Stimulated activated CD4-positive, alpha-beta T cell treated with anti-CD3 and anti-CD28 coated beads, Interleukin-1b, Interleukin-23, amount 100 ng/mL, for 48 hours (primary cell): ENCODE data around the gene FEM1B.

Experiments used
- DNase-seq: peaks from one replicate; pipeline ENCODE4 v3.0.0-alpha.2; 2020

FEM1B gene

DNA sequence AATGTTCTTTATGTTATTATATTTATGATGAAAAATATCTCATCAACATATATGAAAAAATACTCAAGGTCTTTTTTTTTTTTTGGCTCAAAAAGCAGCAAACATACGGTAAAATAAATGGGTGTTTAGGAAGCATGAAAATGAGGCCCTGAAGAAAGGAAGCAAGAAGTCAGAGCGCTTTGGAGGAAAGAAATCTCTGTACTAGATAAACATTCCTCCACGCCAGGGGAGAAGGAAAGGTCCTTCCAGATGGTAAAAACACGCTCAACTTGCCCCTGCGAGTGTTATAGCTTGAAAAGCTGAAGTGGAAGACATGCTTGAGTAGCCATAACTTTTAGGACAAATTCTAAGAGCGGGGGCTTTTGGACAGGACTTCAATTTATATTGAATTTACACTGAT is 52.9 kb downstream of the FEM1B start:
- DNase-seq, result no peak

DNA sequence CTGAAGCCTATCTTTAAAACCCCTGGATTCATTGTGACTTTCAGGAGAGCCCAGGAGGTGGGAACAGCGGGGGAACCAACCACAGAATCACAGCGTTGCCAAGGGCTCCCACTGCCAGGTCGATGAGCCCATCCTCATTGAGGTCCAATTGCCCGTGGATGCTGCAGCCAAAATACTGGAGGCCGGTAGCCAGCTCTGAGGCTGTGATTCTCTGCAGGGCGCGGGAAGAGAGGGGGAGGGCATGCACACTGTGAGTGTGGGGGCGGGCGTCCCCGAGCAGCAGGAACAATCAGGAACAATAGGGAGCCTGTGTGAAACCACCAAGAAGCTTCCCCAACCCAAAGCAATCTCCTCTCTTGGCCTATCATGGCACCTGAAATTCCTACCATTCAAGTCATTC is 53.4 kb downstream of the FEM1B start:
- no peak for DNase-seq

DNA sequence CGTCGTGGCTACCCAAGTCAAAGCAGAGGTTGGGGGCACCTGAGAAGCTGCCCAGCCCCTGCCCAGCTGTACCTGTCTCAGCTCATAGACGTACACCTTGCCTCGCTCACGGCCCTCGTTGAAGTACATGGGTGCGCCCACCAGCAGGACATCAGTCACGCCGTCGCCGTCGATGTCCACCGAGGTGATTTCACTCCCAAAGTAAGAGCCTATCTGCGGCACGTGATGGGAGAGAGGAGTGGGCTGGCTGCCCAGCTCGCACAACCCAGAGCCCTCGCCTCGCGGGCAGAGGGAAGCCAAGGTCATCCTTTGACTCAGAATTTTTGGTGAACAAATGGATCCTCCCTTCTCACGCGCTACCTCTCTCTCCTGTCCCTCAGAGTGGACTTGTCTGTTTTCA is 54.7 kb downstream of the FEM1B start:
- no peak for DNase-seq

DNA sequence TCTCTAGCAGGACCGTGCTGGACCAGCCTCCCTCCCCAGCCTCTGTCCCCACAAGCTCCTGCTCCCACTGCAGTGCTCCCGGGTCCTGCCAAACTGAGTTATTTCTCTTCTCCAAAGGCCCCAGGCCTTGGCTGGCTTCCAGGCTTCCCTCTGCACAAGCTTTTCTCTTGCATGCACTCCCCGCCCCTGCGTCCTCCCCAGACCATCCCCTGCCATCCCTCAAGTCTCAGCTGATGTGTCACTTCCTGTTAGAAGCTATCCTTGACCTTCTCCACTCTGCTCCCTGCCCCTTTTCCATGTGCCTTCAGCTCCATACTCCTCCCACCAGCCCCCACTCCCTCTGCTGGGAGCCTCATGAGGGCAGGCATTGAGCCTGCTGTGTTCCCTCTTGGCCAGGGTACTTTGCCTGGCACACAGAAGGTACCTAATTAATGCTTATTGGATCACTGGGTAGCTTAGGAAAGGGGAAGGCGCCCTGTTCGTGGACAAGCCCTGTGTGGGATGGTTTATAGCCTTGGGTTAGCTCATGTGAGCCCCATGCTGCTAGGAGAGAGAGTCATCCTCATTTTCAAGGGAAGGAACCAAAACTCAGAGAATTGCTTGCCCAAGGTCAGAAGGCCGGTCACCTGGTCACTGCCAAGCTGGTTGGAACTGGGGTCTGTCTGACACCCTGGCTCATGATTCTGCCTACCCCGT is 56.4 kb downstream of the FEM1B start:
- DNase-seq, result no peak

DNA sequence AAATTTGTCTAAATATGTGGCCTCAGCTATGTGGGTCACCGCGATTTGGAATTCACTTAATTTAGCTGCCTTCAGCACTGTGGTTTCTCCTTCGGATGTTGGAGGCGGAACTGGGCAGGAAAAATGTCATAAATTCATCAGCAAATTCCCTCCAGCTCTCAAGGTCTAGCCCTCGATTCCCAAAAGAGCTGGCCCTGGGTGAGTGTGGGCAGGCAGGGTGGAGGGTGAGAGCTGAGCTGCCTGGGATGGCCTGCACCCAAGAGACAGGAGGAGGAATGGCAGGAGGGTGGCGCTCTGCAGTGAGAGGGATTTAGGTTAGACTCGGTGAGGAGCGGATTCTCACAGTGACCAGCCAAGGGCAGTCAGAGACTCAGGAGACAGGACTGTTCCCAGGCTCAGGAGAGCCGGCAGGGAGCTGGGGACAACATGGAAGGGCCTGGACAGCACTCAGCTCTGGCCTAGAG is 57.1 kb downstream of the FEM1B start:
- no peak for DNase-seq

DNA sequence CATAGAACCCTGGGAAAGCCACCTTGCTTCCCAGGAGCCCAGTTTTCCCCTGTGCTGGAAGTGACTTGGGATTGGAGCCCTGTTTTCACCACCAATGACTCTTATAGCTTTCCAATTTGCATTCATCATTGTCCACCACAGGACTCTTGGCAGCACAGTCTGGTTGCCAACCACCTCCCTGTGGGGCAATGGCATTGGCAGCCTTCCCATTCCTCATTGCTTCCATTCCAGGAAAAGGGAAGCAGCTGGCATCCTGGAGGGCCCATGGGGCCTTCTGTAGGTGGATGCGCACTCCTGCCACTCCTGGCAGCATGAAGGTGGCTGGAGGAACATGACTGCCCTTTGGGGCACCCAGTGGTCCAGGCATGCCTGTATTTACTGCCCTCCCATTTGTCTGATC is 57.7 kb downstream of the FEM1B start:
- no peak for DNase-seq

DNA sequence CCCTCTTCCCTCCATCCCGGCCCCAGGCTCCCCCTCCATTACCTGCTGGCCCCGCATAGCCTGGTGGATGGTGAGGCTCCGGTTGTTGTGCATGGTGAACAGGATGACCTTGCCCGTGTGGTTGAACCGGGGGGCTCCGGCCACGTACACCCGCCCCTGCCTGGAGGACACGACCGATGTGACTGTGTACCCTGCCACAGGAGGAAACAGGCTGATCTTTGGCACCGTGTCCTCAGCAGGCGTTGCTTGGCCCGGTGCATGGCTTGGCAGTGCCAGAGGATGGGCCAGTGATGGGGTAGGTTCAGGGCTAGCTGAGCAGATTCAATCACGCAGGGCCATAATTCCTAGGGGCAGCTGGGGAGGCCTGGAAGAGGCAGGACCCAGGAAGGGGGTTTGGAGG is 58.1 kb downstream of the FEM1B start:
- no peak for DNase-seq

DNA sequence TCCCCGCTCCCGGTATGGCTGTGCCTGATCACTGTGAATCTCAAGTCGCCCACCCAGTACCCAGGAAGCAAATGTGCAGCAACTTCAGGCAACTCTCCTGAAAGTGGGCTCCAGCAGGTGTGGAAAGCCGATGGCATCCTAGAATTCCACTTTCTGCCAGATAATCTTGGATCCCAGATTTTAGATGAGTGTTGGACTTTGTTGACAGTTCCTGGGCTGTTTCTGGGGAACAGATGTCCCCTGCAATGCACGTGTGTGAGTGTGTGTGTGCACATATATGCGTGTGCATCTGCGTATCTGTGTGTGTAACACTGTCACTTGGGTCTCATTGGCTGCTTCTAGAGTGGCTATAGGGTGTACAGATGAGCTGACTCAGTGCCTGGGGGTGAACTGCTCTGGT is 59.0 kb downstream of the FEM1B start:
- no peak for DNase-seq

DNA sequence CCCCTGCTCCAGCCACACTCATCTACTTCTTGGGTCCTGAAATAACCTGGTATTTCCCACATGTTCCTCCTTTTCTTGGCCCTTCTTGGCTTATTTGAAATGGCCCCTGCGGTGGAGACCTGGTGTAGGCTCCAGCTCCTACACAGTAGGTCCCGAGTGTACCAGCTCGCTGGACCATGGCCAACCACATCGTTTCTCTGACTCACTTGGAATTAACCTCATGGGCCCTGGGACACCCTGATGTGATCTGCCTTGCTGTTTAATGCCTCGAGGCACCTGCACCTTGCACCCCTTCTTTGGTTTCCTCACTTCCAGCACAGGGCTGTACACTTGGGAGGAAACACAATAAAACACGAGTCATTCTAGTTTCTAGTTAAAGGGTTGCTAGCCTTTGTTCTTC is 60.3 kb downstream of the FEM1B start:
- no peak for DNase-seq

DNA sequence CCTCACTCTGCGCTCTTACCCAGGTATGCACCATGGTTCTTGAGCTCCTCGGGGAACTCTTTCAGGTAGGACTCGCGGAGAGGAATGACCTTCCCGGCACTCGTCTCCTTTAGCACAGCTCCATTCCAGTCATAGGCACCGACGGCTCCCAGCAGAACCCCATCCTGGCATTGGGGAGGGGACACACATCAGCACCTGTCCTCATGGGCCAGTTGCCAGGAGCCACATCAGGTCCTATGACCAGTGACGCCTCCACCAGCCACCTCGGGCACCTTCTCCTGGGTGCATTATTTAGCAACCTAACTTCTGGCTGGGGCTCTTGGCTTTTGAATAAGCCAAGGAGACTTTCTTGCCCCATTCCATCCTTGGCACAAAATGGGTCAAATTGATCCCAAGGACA is 61.9 kb downstream of the FEM1B start:
- DNase-seq, result no peak

DNA sequence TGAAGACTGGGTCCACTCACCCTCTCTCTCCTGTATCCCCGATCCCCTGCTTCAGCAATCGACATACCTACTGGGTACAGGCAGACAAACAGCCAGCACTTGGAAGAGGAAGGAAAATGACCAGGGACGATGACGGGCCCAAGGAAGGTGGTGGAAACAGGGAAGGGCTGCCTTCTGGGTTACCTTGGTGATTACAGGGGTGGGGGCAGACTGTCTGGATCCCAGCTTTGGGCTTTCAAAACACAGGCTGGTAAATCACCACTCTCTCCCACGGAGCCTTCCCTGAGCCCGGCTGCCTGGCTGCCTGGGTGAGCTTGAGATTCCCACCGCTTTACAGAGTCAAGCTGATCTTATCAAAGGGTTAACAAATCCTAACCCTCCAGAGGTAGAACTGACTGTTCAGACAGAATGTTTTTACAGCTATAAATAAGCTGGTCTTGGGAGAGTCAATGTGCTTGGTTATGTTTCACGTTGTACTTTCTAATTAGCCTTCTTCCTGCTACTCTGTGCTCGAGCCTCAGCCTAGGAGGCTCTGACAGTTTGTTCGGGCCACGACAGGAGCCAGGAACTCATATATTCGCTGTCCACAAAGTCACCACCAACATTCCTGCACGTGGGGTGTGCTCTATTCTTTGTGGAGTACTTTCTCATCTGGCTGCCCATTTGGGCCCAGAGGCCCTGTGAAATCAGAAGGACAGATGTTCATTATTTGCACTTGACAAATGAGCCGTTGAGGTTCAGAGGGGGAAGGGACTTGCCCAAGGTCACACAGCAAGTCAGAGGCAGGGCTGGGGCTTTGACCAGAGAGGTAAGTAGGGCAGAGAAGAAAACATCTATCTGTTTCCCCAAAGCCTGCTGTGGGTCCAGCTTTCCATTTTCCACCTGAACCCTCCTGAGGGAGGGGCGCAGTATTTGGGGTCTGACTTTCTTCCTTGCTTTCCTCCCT is 63.5 kb downstream of the FEM1B start:
- DNase-seq, result no peak

DNA sequence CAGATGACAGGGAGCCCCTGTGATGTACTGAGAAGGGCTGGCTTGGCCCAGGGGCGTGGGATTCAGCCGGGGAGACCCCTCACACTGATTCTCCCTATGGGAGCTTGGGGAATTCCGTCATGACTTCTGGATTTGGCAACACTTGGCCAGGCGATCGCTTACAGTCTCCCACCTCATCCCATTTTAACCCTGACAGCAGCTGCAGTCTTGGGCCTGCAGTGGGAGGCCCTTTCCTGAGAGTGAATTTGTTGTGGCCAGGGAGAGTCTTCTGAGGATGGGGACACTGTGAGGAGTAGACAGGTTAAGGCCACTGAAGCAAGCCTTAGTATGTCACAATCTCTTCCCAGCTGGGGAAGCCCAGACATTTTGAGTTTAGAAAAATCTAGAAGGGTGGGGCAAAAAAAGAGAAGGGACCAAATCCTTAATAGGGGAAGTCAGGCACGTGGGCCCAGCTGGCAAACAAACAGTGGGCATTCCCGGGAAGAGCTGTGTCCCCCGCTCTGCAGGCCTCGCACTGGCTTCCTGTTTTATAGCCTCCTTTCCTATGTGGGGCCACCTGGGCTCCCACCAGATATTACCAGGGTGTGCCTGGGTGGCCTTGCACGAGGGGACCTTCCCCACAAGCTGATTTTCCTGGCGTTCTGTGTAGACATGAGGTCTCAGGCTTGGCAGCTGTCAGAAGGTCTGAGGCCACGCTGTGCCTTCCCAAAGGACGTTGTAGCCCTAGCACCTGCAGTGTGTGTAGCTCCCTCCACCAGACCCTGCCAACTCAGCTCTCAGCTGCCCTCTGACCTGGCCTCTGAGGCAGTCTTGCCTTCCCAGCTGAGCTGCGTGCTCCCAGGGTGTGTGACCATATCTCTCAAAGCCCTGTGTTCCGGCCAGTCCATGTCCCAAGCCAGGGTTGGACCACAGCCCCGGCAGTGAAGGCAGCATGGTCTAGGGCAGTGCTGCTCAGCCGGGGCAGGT is 64.5 kb downstream of the FEM1B start:
- DNase-seq, result no peak

DNA sequence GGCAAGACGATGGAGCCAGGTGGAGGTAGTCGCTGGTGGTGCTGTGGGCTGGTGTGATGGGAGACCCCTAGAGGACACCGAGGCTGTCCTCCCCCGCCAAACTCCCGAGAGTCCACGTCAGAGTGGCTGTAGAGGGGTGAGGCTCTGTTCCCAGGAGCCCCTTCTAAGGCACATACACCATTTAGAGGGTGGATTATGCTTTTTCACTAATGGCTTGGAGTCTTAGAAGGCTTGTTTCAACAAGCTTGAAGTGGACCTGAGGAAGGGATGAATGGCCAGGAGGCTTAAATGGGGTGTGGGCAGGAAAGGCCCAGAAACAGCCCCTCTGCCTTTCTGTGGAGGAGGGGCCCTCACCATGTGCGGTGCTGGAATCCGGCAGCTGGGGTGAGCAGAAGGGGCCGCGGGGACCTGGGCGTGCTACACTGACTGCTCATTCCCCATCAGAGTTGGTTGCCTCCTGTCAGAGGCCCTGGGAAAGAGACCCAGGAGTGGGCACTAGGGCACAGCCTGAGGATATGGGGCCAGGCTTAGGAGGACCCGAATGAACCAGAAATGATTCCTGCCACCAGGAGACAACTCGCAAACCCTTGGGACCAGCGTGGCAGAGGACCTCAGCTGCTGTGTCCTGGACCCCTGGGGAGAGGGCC is 66.2 kb downstream of the FEM1B start:
- no peak for DNase-seq

DNA sequence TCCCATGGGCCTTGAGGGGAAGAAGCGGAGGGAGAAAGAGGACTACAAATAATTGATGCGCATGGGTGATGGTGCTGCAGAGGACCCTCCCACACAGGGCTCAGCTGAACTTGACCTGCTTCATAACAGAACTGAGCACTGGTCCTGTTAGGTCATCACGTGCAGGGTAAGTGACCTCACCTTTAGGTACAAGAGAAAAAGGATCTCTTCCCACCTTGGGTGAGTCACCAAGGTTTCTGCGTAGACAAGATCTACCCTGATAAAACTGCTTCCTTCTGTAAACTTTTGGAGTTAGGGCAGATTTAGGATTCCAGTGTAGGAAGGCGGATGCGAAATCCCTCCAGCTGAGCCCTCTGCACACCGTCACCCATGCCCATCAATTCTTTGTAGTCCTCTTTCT is 67.1 kb downstream of the FEM1B start:
- no peak for DNase-seq
